IMR-90 (cell line): Measurements from ENCODE around the gene ZNF541. TPM values are rescaled to one million over a fixed set of nuclear protein-coding genes. Genes with fewer than 3 reads are reported as not detected.

Experiments
- ATAC-seq: fragments of 200-7000 bp; cut with Tn5 transposase; 2 replicates; pipeline ENCODE4 v1.9.1; 2020; ENCODE audit warnings: low read depth, mild to moderate bottlenecking, moderate library complexity
- BruUV-seq: library from RNA; stranded (reverse); fragments of 400-500 nt; replicated peaks from 2 replicates; lab custom pipeline; 2021; lab: Mats Ljungman, UMichigan
- CTCF ChIA-PET: fragments of 300-600 bp; formaldehyde crosslinking; extraction: SDS; loops from one replicate; lab custom pipeline; 2021; ENCODE audit warnings: antibody characterized with exemption; lab: Yijun Ruan, JAX
- POLR2A ChIA-PET: fragments of 300-600 bp; sonication (Branson Sonifier 250); formaldehyde crosslinking; loops from one replicate; lab custom pipeline; 2022; ENCODE audit warnings: antibody characterized with exemption; ENCODE audit not compliant: unreplicated experiment; lab: Charles Lee
- DNase-seq: peaks from one replicate; pipeline ENCODE4 v3.0.0; 2013
- H2AFZ ChIP-seq: replicated peaks from 2 replicates; pipeline ENCODE3; 2013; ENCODE audit warnings: low read length, mild to moderate bottlenecking; ENCODE audit not compliant: poor library complexity
- H2AK5ac ChIP-seq: 2 replicates; pipeline ENCODE4 v1.6.1; 2013; ENCODE audit warnings: low read depth, low read length, inconsistent platforms
- H2AK9ac ChIP-seq: replicated peaks from 2 replicates; pipeline ENCODE3; 2013; ENCODE audit warnings: mild to moderate bottlenecking, low read depth, low read length, moderate library complexity; ENCODE audit not compliant: poor library complexity
- H2BK120ac ChIP-seq: 2 replicates; pipeline ENCODE4 v1.6.1; 2013; ENCODE audit warnings: low read depth, low read length, inconsistent platforms
- H2BK15ac ChIP-seq: 3 replicates; pipeline ENCODE4 v1.6.1; 2013; ENCODE audit warnings: low read depth, low read length, inconsistent platforms
- H2BK20ac ChIP-seq: 2 replicates; pipeline ENCODE4 v1.6.1; 2013; ENCODE audit warnings: low read depth, mild to moderate bottlenecking, inconsistent platforms, low read length, moderate library complexity
- H2BK5ac ChIP-seq: 2 replicates; pipeline ENCODE4 v1.6.1; 2013; ENCODE audit warnings: mild to moderate bottlenecking, low read depth, low read length, inconsistent platforms; ENCODE audit not compliant: poor library complexity, severe bottlenecking
- H3K14ac ChIP-seq: replicated peaks from 2 replicates; pipeline ENCODE4 v1.6.1; 2013; ENCODE audit warnings: low read depth, low read length, inconsistent platforms
- H3K18ac ChIP-seq: 2 replicates; pipeline ENCODE4 v1.6.1; 2013; ENCODE audit warnings: low read depth, low read length, control low read depth
- H3K23ac ChIP-seq: 2 replicates; pipeline ENCODE4 v1.6.1; 2013; ENCODE audit warnings: low read depth, low read length, inconsistent platforms
- H3K27ac ChIP-seq: 2 replicates; pipeline ENCODE4 v1.5.1; 2013; ENCODE audit warnings: mild to moderate bottlenecking, control low read depth, low read length; ENCODE audit not compliant: insufficient read depth
- H3K27me3 ChIP-seq: 2 replicates; pipeline ENCODE4 v1.6.1; 2013; ENCODE audit warnings: low read length; ENCODE audit not compliant: control insufficient read depth, insufficient read depth
- H3K36me3 ChIP-seq: 2 replicates; pipeline ENCODE4 v1.6.1; 2013; ENCODE audit warnings: low read length, mixed read lengths; ENCODE audit not compliant: control insufficient read depth, insufficient read depth
- H3K4ac ChIP-seq: 2 replicates; pipeline ENCODE4 v1.6.1; 2013; ENCODE audit warnings: low read depth, low read length, inconsistent platforms
- H3K4me1 ChIP-seq: 2 replicates; pipeline ENCODE4 v1.6.1; 2013; ENCODE audit warnings: low read length, mixed read lengths; ENCODE audit not compliant: control insufficient read depth, insufficient read depth
- H3K4me2 ChIP-seq: 2 replicates; pipeline ENCODE4 v1.6.1; 2013; ENCODE audit warnings: low read depth, mild to moderate bottlenecking, control low read depth, low read length, moderate library complexity
- H3K4me3 ChIP-seq: 2 replicates; pipeline ENCODE4 v1.5.1; 2013; ENCODE audit warnings: low read depth, mild to moderate bottlenecking, control low read depth, low read length, moderate library complexity; ENCODE audit not compliant: insufficient read depth
- H3K56ac ChIP-seq: 2 replicates; pipeline ENCODE4 v1.6.1; 2013; ENCODE audit warnings: low read length, inconsistent platforms; ENCODE audit not compliant: insufficient read depth; ENCODE audit errors: extremely low read depth
- H3K79me1 ChIP-seq, 2 experiments: 2 replicates each; pipeline ENCODE4 v1.6.1; 2013; ENCODE audit warnings: low read length in 2 of 2, inconsistent platforms in 1 of 2, low read depth in 1 of 2
- H3K9ac ChIP-seq: 2 replicates; pipeline ENCODE4 v1.6.1; 2013; ENCODE audit warnings: low read depth, low read length, control low read depth
- H3K9me1 ChIP-seq: 2 replicates; pipeline ENCODE4 v1.6.1; 2013; ENCODE audit warnings: low read length, inconsistent platforms; ENCODE audit not compliant: insufficient read depth
- H3K9me3 ChIP-seq: 2 replicates; pipeline ENCODE4 v1.6.1; 2013; ENCODE audit warnings: low read length; ENCODE audit not compliant: control insufficient read depth, insufficient read depth
- H4K20me1 ChIP-seq: 2 replicates; pipeline ENCODE4 v1.6.1; 2013; ENCODE audit warnings: low read length, inconsistent platforms; ENCODE audit not compliant: insufficient read depth
- H4K5ac ChIP-seq: 2 replicates; pipeline ENCODE4 v1.6.1; 2013; ENCODE audit warnings: mild to moderate bottlenecking, low read depth, low read length, control low read depth
- H4K8ac ChIP-seq, 2 experiments: 2 replicates each; pipeline ENCODE4 v1.6.1; 2013; ENCODE audit warnings: low read depth in 2 of 2, low read length in 2 of 2, control low read depth in 1 of 2, inconsistent platforms in 1 of 2
- H4K91ac ChIP-seq: 2 replicates; pipeline ENCODE4 v1.6.1; 2013; ENCODE audit warnings: low read depth, low read length, inconsistent platforms; ENCODE audit not compliant: insufficient read depth
- BHLHE40 ChIP-seq: fragments of 150-350 bp; IDR thresholded peaks from 2 replicates; pipeline ENCODE4 v1.6.1; 2016; ENCODE audit warnings: mild to moderate bottlenecking, low read depth, low read length
- CEBPB ChIP-seq: IDR thresholded peaks from 2 replicates; pipeline ENCODE4 v1.6.1; 2012; ENCODE audit warnings: low read depth, low read length, improper control_type of control experiment
- CHD1 ChIP-seq: IDR thresholded peaks from 2 replicates; pipeline ENCODE4 v1.6.1; 2012; ENCODE audit warnings: low read depth, low read length, improper control_type of control experiment
- FOS ChIP-seq: fragments of 150-350 bp; IDR thresholded peaks from 2 replicates; pipeline ENCODE4 v1.6.1; 2016; ENCODE audit warnings: low read depth, low read length
- MAFK ChIP-seq: IDR thresholded peaks from 2 replicates; pipeline ENCODE4 v1.6.1; 2012; ENCODE audit warnings: low read depth, low read length, improper control_type of control experiment
- MAZ ChIP-seq: IDR thresholded peaks from 2 replicates; pipeline ENCODE4 v1.6.1; 2012; ENCODE audit warnings: low read depth, mild to moderate bottlenecking, low read length, improper control_type of control experiment, moderate library complexity, borderline replicate concordance
- MXI1 ChIP-seq: IDR thresholded peaks from 2 replicates; pipeline ENCODE4 v1.6.1; 2012; ENCODE audit warnings: low read depth, mild to moderate bottlenecking, low read length, moderate library complexity, borderline replicate concordance
- NFE2L2 ChIP-seq: fragments of 150-350 bp; IDR thresholded peaks from 2 replicates; pipeline ENCODE4 v1.6.1; 2016; ENCODE audit warnings: low read depth, mild to moderate bottlenecking, low read length
- POLR2A ChIP-seq: IDR thresholded peaks from 2 replicates; pipeline ENCODE4 v1.6.1; 2012; ENCODE audit warnings: mild to moderate bottlenecking, low read depth, low read length
- RAD21 ChIP-seq: IDR thresholded peaks from 2 replicates; pipeline ENCODE4 v1.6.1; 2012; ENCODE audit warnings: low read length, improper control_type of control experiment
- RCOR1 ChIP-seq: IDR thresholded peaks from 2 replicates; pipeline ENCODE4 v1.6.1; 2012; ENCODE audit warnings: mild to moderate bottlenecking, low read length, improper control_type of control experiment; ENCODE audit not compliant: insufficient replicate concordance
- RFX5 ChIP-seq: IDR thresholded peaks from 2 replicates; pipeline ENCODE4 v1.8.0; 2012; ENCODE audit warnings: low read depth, mild to moderate bottlenecking, low read length, moderate library complexity
- SMC3 ChIP-seq: fragments of 150-350 bp; IDR thresholded peaks from 2 replicates; pipeline ENCODE4 v1.6.1; 2016; ENCODE audit warnings: low read depth, mild to moderate bottlenecking, antibody characterized with exemption, low read length, moderate library complexity
- USF2 ChIP-seq: fragments of 150-350 bp; IDR thresholded peaks from 2 replicates; pipeline ENCODE4 v1.6.1; 2017; ENCODE audit warnings: mild to moderate bottlenecking, antibody characterized with exemption, low read length, low read depth
- WGBS, 2 experiments: methylation state at CpG; one replicate each; pipeline versions ENCODE4 v1.1.5 to v1.1.7; 2013; ENCODE audit warnings: missing lambda C conversion rate in 2 of 2; ENCODE audit not compliant: insufficient read length in 1 of 2; ENCODE audit errors: extremely low coverage in 2 of 2; 5-methylcytosine and 5-hydroxymethylcytosine counted together
- dilution Hi-C: fragments of 300-500 bp; cut with HindIII; formaldehyde crosslinking; loops from one replicate; pipeline ENCODE4 v1.14.3; 2018; ENCODE audit warnings: low sequenced_read_pairs; ENCODE audit not compliant: unreplicated experiment
- in situ Hi-C: fragments of 300-500 bp; cut with MboI; formaldehyde crosslinking; loops from 3 replicates; pipeline ENCODE4 v1.14.3; 2019; ENCODE audit warnings: low sequenced_read_pairs, inconsistent platforms, mixed read lengths
- intact Hi-C: fragments of 100-400 bp; cut with micrococcal nuclease; formaldehyde crosslinking; loops from 2 replicates; pipeline ENCODE4 v1.10.0; 2022
- polyA plus RNA-seq, 3 experiments: library from polyadenylated mRNA; depleted of rRNA; stranded (reverse); fragments of >200 nt; gene quantifications; 2 replicates each; pipeline ENCODE4 v1.2.3, GENCODE V29; 2012; ENCODE audit warnings: low replicate concordance in 1 of 3
- total RNA-seq: library from RNA; depleted of rRNA; stranded (reverse); fragments of >200 nt; gene quantifications from 2 replicates; pipeline ENCODE4 v1.2.3, GENCODE V29; 2012
- TF ChIP-seq, protein P1 (sequence below): conservative IDR thresholded peaks from 2 replicates; pipeline ENCODE4 v1.5.1; 2012; ENCODE audit warnings: mild to moderate bottlenecking, low read depth, low read length, improper control_type of control experiment
- TF ChIP-seq, protein P2 (sequence below): fragments of 150-350 bp; IDR thresholded peaks from 2 replicates; pipeline ENCODE4 v1.6.1; 2016; ENCODE audit warnings: low read depth, mild to moderate bottlenecking, low read length, moderate library complexity, borderline replicate concordance

The ZNF541 gene
- total and polyA plus RNA-seq, 2 of the 4 experiments (the other 2 are of a cell fraction) = not detected

- no peak overlapping the region for H3K56ac ChIP-seq
- no peak overlapping the region for H4K8ac ChIP-seq
- POLR2A ChIA-PET = interaction anchor here (0.5 to 0.6 kb wide), 2 partner anchors 11 to 176 kb away, joined by 3 read pairs; no protein-coding TSS in a partner anchor
- no peak overlapping the region for H4K5ac ChIP-seq
- H3K23ac ChIP-seq = no peak overlapping the region
- H4K20me1 ChIP-seq = no peaks in the 10 kb centered on the region
- no peak overlapping the region for H2BK20ac ChIP-seq
- no peak overlapping the region for H4K91ac ChIP-seq
- no peaks in the 10 kb centered on the region for H3K4me1 ChIP-seq
- H3K14ac ChIP-seq = no peak overlapping the region
- CTCF ChIA-PET = interaction anchor here (0.6 kb wide), 1 partner anchor 9 kb away, joined by 3 read pairs; no protein-coding TSS in a partner anchor
- intact Hi-C loops = loop anchor here (5.0 kb wide), 1 partner anchor 39 kb away; no protein-coding TSS in a partner anchor
- no peak overlapping the region for H2BK120ac ChIP-seq
- no TSS peak for BruUV-seq
- dilution Hi-C loops = no loop called here
- H3K4me2 ChIP-seq = no peak overlapping the region
- H3K36me3 ChIP-seq = no peaks in the 10 kb centered on the region
- in situ Hi-C loops = no loop called here
- no peak overlapping the region for H2BK5ac ChIP-seq
- H2AK9ac ChIP-seq = no peak overlapping the region
- H2BK15ac ChIP-seq = no peak overlapping the region
- no peak overlapping the region for H3K4ac ChIP-seq
- H3K18ac ChIP-seq = no peak overlapping the region
- peaks cover 11% of the 10 kb centered on the region for H3K27me3 ChIP-seq
- H3K9me3 ChIP-seq = no peaks in the 10 kb centered on the region
- ATAC-seq (no peak), DNase-seq (no peak)
- no peaks in the 10 kb centered on the region for H3K79me1 ChIP-seq
- 100% methylated on average over 1 of the region's 7 CpGs; no CpG with 5 or more reads in 1 of the 2 experiments for WGBS, 2 experiments
- no peak overlapping the region for H3K4me3 ChIP-seq
- TF ChIP-seq RCOR1 = no peak
- TF ChIP-seq CEBPB = no peak
- TF ChIP-seq CHD1 = no peak
- TF ChIP-seq, protein P1, sequence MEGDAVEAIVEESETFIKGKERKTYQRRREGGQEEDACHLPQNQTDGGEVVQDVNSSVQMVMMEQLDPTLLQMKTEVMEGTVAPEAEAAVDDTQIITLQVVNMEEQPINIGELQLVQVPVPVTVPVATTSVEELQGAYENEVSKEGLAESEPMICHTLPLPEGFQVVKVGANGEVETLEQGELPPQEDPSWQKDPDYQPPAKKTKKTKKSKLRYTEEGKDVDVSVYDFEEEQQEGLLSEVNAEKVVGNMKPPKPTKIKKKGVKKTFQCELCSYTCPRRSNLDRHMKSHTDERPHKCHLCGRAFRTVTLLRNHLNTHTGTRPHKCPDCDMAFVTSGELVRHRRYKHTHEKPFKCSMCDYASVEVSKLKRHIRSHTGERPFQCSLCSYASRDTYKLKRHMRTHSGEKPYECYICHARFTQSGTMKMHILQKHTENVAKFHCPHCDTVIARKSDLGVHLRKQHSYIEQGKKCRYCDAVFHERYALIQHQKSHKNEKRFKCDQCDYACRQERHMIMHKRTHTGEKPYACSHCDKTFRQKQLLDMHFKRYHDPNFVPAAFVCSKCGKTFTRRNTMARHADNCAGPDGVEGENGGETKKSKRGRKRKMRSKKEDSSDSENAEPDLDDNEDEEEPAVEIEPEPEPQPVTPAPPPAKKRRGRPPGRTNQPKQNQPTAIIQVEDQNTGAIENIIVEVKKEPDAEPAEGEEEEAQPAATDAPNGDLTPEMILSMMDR = no peak
- TF ChIP-seq POLR2A = no peak
- TF ChIP-seq USF2 = no peak
- TF ChIP-seq RFX5 = no peak
- TF ChIP-seq SMC3 = no peak
- TF ChIP-seq MAFK = no peak
- TF ChIP-seq FOS = no peak
- TF ChIP-seq, protein P2, sequence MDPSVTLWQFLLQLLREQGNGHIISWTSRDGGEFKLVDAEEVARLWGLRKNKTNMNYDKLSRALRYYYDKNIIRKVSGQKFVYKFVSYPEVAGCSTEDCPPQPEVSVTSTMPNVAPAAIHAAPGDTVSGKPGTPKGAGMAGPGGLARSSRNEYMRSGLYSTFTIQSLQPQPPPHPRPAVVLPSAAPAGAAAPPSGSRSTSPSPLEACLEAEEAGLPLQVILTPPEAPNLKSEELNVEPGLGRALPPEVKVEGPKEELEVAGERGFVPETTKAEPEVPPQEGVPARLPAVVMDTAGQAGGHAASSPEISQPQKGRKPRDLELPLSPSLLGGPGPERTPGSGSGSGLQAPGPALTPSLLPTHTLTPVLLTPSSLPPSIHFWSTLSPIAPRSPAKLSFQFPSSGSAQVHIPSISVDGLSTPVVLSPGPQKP = no peak
- TF ChIP-seq MXI1 = no peak
- TF ChIP-seq BHLHE40 = no peak
- TF ChIP-seq MAZ = no peak
- TF ChIP-seq RAD21 = no peak
- TF ChIP-seq NFE2L2 = no peak
- H3K9me1 ChIP-seq = no peaks in the 10 kb centered on the region
- H2AFZ ChIP-seq = no peak overlapping the region
- no peak overlapping the region for H3K9ac ChIP-seq
- no peak overlapping the region for H2AK5ac ChIP-seq
- H3K27ac ChIP-seq = no peak overlapping the region
These were observed 11.4 kb downstream of the ZNF541 start for GRCh38 chr19:47561440-47562057.
